ENCODE data around the gene SERGEF. TPM values are rescaled to one million over a fixed set of nuclear protein-coding genes. Genes with fewer than 3 reads are reported as not detected.

Gene SERGEF
- total and polyA plus RNA-seq, 4 donors, result 12.0 to 17.9 (median 13.4) TPM

GRCh38 chr11:18061351-18061750 is 48.5 kb upstream of the SERGEF start:
- H3K9me3 ChIP-seq (ENCODE audit: control insufficient read depth in 4 of 4, low read length in 3 of 4), result no peaks in the 10 kb centered on the region
- TF ChIP-seq SP1 (IDR thresholded peaks at IDR 0.05) (peak; percentile 32), JUND (IDR thresholded peaks at IDR 0.05) (no peak), RXRA (IDR thresholded peaks at IDR 0.05) (peak; percentile 13 to 70), HNF4G (IDR thresholded peaks at IDR 0.05) (peak; percentile 34), FOXA2 (IDR thresholded peaks at IDR 0.05) (no peak), NR2F2 (IDR thresholded peaks at IDR 0.05) (no peak), TAF1 (conservative IDR thresholded peaks at IDR 0.05) (no peak), YY1 (IDR thresholded peaks at IDR 0.05) (no peak), EGR1 (IDR thresholded peaks at IDR 0.05; ENCODE audit: low read depth in 2 of 2) (no peak), GABPA (IDR thresholded peaks at IDR 0.05 in 1 of 2, conservative IDR thresholded peaks at IDR 0.05 in 1 of 2) (no peak), ZBTB33 (IDR thresholded peaks at IDR 0.05) (no peak), CTCF (IDR thresholded peaks at IDR 0.05; ENCODE audit: low read depth, low read length, missing input control) (no peak), FOXA1 (IDR thresholded peaks at IDR 0.05) (no peak), RAD21 (IDR thresholded peaks at IDR 0.05) (no peak), REST (IDR thresholded peaks at IDR 0.05) (no peak), HNF4A (conservative IDR thresholded peaks at IDR 0.05) (peak; percentile 31 to 83)
- TF ChIP-seq, protein P1, sequence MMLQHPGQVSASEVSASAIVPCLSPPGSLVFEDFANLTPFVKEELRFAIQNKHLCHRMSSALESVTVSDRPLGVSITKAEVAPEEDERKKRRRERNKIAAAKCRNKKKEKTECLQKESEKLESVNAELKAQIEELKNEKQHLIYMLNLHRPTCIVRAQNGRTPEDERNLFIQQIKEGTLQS (IDR thresholded peaks at IDR 0.05), result no peak
- TF ChIP-seq, protein P2, sequence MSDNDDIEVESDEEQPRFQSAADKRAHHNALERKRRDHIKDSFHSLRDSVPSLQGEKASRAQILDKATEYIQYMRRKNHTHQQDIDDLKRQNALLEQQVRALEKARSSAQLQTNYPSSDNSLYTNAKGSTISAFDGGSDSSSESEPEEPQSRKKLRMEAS (IDR thresholded peaks at IDR 0.05), result no peak
- no peak overlapping the region for H3K4me3 ChIP-seq (ENCODE audit: low read depth in 1 of 3, low read length in 3 of 3)
- H3K27me3 ChIP-seq (ENCODE audit: control insufficient read depth in 4 of 4, insufficient read depth in 4 of 4, low read length in 3 of 4), result no peaks in the 10 kb centered on the region
- no peaks in the 10 kb centered on the region for H3K36me3 ChIP-seq (ENCODE audit: control insufficient read depth in 4 of 4, insufficient read depth in 3 of 4, low read depth in 1 of 4, low read length in 3 of 4)
- H3K9ac ChIP-seq (ENCODE audit: low read depth in 1 of 2, low read length in 2 of 2), result no peak overlapping the region
- WGBS, result 62% methylated on average over 2 of the region's 2 CpGs
- DNase-seq (ENCODE audit: low spot score), result no peak
- no peak overlapping the region for H3K27ac ChIP-seq (ENCODE audit: low read depth in 1 of 2, low read length in 2 of 2)
- H3K4me1 ChIP-seq (ENCODE audit: control insufficient read depth in 4 of 4, insufficient read depth in 4 of 4, low read length in 3 of 4), result peaks cover 6 to 24% (median 20%) of the 10 kb centered on the region in 4 donors
